GM19099 (cell line): ENCODE results near the gene IRF2.

Source experiments
- POLR2A ChIP-seq: IDR thresholded peaks from 3 replicates; pipeline ENCODE4 v1.6.1; 2011; ENCODE audit warnings: low read depth; ENCODE audit not compliant: insufficient read length; ENCODE audit errors: extremely low read depth

IRF2 gene

DNA sequence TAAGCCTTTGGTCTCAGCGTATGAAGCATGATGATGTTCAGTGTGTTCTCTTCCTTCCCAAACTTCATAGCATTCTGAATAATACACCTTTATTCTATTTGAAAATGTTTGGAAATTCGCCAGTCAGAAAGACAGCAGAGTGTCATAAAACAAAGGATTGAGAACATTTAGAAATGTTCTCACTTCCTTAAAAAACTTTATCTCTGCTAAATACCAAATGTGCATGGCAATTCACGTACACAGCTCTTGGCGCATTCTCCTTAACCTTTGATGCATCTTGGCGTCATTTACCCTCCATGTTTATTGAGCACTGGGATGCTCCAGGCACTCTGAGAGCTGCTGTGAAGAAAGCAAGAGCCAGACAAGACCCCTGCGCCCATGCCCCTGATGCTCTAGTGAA lies 7.2 kb upstream of the IRF2 start:
- TF ChIP-seq POLR2A = no peak

DNA sequence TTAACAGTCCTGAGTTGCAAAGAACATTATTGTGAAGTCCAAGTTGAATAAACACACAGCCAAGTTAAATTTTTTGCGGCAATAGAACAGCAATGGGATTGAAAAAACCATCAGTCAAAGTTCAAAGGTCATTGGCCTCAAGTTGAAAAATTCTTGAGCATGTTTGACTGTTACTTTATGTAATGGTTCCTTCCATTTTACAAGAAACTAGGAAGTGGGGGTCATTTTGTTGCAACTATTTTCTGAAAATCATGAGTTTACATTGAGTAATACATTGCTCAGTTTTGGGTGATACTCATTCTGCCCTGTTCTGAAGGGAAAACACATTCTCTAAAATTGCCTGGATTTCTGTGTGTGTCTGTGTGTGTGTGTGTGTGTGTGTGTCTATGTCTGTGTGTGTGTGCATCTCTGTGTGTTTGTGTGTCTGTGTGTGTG lies 5.2 kb upstream of the IRF2 start:
- no peak for TF ChIP-seq POLR2A

DNA sequence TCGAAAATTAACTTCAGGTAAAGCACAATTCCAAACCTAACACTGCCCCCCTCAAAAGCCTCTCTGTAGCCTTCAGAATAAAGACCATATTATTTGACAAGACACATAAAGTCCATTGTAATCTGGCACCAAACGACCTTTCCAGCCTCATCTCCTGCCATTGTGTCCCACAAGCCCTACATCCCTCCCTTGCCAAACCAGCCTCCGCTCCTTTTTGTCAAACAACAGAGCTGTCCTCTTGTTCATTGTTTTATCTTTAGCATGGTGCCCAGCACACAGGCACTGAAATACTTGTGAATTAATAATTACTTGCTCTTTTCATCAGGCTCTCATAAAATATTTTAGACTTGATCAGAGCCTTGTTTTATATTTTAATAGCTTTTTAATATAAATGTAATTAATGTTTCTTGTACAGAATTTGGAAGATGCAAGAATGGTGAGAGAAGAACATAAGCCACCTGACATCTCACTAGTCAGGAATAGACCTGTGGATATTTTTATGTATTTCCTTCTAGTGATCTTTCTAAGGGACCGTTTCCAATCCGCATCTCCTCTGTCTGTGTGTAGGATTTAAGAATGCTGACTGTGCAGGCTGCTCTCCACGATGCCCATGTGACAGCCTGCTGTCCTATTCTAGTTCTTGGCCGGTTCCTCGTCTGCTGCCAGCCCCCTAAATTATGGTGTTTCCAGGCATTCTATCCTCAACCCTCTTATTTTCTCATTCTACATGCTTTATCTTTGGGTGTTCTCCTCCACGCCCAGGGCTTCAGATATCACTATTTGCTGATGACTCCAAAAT lies 3.0 kb upstream of the IRF2 start:
- TF ChIP-seq POLR2A = peak; percentile 12

DNA sequence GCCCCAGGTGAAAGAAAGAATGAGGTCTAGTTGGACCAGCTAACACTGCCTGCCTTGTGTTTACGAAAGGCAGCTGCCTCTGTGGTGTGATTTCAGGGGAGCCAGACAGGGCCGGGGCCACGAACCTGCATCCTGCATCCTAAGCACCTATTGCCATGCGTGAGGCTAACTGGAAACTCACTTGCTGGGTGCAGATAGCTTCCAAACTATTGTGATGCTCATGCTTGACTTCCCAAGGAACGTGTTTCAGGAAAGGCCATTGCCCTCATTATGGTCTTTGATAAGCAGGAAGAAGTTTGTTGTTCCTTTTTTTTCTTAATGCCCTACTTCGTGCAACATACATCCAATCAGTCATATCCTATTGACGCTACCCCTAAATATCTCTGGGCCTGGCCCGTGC lies 2.3 kb upstream of the IRF2 start:
- TF ChIP-seq POLR2A = no peak

DNA sequence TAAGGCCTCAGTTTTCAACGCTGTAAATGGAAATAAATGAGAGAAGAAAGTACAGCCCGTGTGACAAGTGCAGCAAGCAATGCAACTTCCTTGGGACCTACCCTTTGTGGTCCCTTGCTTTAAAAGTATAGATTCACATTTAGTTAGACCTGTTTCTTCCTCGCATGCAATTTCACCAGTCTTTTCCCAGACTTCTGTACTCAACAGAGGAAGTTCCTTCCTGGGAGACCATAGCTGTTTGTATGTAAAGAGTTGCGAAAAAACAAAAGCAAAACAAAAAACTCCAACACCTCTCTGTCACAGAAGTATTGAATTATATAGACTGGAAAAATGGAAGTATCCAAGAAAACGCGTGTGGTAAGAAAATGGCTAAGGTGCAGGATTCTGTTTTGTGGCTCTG lies 1.1 kb upstream of the IRF2 start:
- no peak for TF ChIP-seq POLR2A

DNA sequence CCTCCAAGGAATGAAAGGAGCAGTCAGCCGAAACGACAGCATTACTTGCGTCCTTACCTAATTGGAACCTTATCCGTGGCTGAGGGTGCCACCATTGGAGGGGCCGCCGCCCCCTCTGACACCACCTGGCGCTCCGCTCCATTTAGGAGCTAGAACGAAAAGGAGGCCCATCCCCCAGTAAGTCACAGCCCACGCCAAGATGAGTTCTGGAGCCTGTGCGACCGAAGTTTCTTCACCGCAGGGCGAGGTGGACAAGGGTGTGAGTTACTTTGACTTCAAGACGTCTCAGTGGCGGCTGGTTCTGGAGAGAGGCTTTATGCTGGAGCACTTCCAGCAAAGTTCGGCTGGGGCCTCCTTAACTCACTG lies 729 bp upstream of the IRF2 start:
- TF ChIP-seq POLR2A = peak; percentile 24

DNA sequence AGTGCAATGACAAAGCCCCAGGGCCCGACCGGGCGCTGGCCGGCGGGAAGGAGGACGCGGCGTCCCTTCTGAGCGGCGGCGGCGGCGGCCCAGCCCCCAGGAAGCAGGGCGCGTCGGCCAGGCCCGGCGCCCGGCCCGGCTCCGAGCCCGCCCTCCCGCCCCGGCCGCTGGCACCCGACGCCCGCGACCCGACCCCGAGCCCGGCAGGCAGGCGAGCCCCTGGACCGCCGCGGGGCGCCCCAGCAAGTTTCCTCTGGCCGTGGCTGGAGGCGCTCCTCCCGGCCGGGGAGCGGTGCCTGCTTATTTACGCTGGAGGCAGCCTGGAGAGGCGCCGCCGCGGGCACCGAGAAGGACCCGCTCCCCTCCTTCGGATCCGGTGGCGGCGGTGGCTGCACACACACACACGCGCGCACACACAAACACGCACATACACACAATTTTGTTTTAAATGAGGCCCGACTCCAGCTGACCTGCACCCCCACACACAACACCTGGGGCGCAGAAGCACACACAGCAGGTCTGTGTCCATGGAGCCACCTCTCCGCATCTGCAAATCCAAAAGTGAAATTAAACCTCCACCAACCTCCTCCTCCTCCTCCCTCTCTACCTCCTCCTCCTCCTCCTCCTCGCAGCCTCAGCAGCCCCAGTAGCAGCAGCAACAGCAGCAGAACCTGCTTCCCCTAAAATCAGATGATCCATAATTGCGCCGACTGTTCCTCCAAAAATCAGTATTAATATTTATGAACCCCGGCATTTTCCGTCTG lies 669 bp downstream of the IRF2 start:
- TF ChIP-seq POLR2A = peak; percentile 63

DNA sequence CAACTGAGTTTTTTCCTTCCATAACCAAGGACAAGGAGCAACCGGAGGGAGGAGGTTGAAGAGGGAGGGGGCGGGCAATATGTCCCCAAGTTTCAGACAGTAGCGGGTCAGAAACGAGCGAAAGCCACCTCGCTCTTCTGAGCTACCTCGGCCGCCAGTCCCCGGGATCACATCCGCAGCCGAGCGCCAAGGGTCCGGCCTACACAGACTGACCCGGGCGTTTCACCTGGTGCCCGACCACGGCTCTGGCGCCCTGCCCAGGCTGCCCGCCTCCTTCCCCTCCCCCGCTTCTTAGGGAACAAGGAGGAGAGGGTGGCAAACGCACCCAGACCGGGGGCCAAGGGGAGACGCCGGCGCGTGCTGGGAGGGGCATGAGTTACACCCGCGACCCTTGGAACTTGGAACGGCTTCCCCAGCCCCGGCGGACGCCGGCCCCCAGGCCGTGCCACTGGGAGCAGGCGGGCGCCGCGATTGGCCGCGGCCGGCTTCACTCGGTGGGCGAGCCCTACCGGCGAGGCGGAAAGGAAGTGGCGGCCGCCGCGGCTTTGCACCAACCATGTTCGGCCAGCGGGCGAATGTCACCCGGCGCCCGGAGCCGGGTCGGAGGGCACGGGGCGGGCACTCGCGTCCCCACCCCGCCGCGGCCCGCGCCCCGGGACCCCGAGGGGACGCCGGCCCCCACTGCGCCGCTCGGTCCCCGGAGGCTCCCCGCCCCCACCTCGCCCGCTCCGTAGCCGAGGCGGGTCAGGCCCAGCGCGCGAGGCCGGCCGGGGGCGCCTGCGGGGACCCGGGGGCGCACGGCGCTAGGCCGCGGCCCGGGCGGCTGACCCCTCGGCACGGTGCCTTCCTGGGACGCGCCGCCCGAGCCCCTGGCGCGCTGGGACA lies 1.5 kb downstream of the IRF2 start:
- peak; percentile 65 for TF ChIP-seq POLR2A

DNA sequence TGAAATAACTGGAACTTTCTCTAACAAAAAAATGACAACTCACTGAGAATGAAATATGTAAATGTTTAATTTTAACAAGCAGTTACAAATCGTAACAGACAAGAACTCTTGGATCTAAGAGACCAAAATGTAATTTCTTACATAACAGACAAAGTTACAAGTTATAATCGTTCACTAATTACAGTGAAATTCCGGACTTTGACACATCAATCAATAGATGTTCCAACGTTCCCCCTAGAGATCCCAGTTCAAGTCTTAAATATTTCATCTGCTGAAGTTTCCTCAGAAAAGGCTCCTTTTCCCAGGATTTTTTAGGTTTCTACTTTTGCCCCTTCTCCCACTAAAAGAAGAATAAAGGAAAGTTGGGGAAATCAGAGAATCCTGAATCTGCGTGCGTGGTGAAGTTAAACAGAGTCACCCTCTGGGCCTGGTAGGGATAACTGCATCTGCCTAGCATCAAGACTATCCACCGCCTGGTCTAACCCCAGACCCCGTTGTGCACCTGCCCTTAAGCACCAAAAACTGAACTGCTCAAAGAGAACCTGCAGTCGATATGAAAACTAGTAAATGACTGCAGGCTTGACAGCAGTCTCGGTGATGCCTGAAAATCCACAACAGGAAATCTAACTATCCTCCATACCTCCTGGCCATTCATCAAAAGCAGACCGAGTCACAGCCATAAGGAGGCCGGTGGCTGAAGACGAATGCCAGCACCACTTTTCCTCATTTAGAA lies 2.3 kb downstream of the IRF2 start:
- TF ChIP-seq POLR2A = peak; percentile 22

DNA sequence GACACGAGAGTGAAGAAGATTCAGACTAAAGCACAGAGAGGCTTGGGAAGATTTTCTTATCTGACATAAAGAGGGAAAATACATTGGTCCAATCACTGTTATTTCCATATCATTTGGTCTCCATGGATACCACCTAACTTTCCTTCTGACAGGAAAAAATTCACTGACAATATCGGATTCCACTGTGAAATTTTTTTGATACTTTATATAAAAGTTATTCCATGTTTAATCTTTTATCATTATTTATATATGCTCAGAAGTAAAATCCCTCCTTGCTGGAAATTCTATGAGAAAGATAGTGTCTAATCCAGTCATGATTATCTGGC lies 3.6 kb downstream of the IRF2 start:
- no peak for TF ChIP-seq POLR2A

DNA sequence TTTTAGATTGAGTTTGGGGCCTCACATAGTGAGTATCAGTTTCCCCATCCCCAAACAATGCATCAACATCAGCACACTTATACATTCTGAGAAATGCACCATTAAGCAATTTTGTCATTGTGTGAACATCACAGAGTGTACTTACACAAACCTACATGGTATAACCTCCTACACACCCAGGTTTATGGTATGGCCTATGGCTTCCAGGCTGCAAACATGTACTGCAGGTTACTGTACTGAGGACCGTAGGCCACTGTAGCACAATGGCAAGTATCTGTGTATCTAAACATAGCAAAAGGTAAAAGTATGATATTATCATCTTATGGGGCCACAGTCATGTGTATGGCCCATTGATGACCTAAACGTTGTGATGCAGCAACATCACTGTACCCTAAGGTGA lies 7.7 kb downstream of the IRF2 start:
- TF ChIP-seq POLR2A = no peak

DNA sequence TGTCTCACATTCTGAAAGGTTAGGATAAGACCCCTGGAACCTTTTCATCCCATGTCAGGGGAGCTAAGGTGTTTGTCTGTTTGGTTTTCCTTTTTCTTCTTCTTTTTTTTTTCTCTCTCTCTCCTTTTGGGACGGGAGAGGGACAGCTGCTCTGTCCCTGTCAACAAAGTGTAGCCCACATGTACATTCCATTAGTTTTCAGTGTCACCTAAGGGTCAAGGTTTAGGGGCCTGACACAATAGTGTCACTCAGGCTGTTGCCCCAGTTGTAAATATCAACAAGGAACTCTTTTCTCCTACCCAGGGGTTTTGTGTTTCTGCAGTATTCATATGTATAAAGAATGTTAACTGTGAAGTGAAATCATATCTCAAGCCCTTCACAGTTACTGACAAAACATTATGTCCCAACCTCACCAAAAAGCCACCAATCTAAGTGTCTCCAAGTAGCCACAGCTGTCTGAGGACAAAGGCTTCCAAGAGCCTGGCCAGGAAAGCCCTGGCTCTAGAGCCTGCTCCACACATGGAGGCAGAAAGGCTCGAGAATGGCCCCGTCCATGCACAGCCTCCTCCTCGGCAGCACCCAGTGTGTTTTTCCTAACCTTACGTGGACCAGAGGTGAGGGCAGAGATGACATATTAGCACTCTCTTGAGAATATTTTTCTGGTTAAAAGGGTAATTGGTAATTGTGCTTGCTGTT lies 9.4 kb downstream of the IRF2 start:
- no peak for TF ChIP-seq POLR2A

DNA sequence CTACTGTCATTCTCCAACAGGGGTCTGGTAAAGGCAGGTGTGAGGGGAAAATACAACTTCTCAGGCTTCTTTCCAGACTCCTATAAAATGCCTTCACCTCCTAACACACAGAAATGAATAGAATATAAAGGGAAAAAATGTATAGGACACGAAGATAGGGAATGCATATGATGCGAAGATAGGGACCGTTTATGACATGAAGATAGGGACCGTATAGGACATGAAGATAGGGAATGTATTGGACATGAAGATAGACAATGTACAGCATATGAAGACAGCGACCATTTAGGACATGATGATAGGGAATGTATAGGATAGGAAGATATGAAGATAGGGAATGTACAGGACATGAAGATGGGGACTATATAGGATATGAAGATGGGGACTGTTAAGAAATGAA lies 10.5 kb downstream of the IRF2 start:
- no peak for TF ChIP-seq POLR2A

DNA sequence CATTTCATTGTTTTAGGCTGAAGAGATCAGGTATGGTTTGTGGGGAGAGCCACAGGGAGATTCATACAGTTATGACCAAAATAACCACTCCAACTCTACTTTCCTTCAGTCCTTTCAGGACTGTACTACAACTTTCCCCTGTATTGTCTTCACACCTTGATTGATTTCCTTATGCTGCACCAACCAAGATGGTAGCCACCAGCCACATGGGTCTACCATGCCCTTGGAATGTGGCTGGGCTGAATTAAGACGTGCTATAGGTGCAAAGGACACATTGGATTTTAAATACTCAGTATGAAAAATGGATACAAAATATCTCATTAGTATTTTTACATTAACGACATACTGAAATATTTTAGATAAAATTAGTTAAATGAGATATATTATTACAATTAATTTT lies 11.2 kb downstream of the IRF2 start:
- no peak for TF ChIP-seq POLR2A
